SJSA1 (cell line): ENCODE results near the gene ATXN7L3B. TPM values are rescaled to one million over a fixed set of nuclear protein-coding genes. Genes with fewer than 3 reads are reported as not detected.

Source experiments
- DNase-seq, 2 experiments: peaks; one replicate each; pipeline ENCODE4 v3.0.0-alpha.2; 2015 to 2020; ENCODE audit warnings: low spot score in 2 of 2, low read depth in 1 of 2
- H3K27ac ChIP-seq: fragments of 250-450 bp; sonication (Bioruptor Pico); 2 replicates; pipeline ENCODE4 v1.5.1; 2020; ENCODE audit warnings: mild to moderate bottlenecking, moderate library complexity
- H3K27me3 ChIP-seq: fragments of 250-450 bp; sonication (Bioruptor Pico); replicated peaks from 2 replicates; pipeline ENCODE4 v1.5.1; 2020; ENCODE audit warnings: mild to moderate bottlenecking, moderate library complexity
- H3K36me3 ChIP-seq: fragments of 250-450 bp; sonication (Bioruptor Pico); 2 replicates; pipeline ENCODE4 v1.5.1; 2020; ENCODE audit warnings: mild to moderate bottlenecking
- H3K4me1 ChIP-seq: fragments of 250-450 bp; sonication (Bioruptor Pico); replicated peaks from 2 replicates; pipeline ENCODE4 v1.6.1; 2021; ENCODE audit warnings: mild to moderate bottlenecking
- H3K4me3 ChIP-seq: fragments of 250-450 bp; sonication (Bioruptor Pico); 2 replicates; pipeline ENCODE4 v1.5.1; 2020; ENCODE audit warnings: mild to moderate bottlenecking
- H3K9me3 ChIP-seq: fragments of 250-450 bp; sonication (Bioruptor Pico); replicated peaks from 2 replicates; pipeline ENCODE4 v1.5.1; 2020; ENCODE audit warnings: mild to moderate bottlenecking
- total RNA-seq: library from RNA; depleted of rRNA; stranded (reverse); fragments of >200 nt; shearing (Covaris generic); gene quantifications from 2 replicates; pipeline ENCODE4 v1.2.3, GENCODE V29; 2014

Gene ATXN7L3B
- total RNA-seq, 1 experiment from 2014 or later: 21.0 TPM

- DNase-seq: no peak
- Histone ChIP-seq H3K36me3 (peaks cover 26% of the 10 kb centered on the region), H3K4me3 (no peak overlapping the region), H3K27ac (no peak overlapping the region), H3K4me1 (peaks cover 17% of the 10 kb centered on the region), H3K27me3 (peaks cover 4% of the 10 kb centered on the region; the same call in 1 of the 2 replicates), H3K9me3 (no peaks in the 10 kb centered on the region)
These were observed 2.1 kb upstream of the ATXN7L3B start for GRCh38 chr12:74535536-74535935.

- no peaks in the 10 kb centered on the region for H3K9me3 ChIP-seq
- peak overlapping the region; percentile 90 for H3K27ac ChIP-seq
- H3K4me3 ChIP-seq: peak overlapping the region; percentile 61
These were observed 419 bp upstream of the ATXN7L3B start for GRCh38 chr12:74537126-74537706.

GRCh38 chr12:74538491-74539258 lies 1.0 kb downstream of the ATXN7L3B start:
- H3K4me1 ChIP-seq: peaks cover 17% of the 10 kb centered on the region
- H3K27me3 ChIP-seq: no peaks in the 10 kb centered on the region
- peak in 1 of 2 experiments; percentile 15 for DNase-seq
- peak overlapping the region; percentile 90 for H3K27ac ChIP-seq
- H3K9me3 ChIP-seq: no peaks in the 10 kb centered on the region
- peak overlapping the region; percentile 61 for H3K4me3 ChIP-seq
- peaks cover 47% of the 10 kb centered on the region for H3K36me3 ChIP-seq

More at GRCh38 chr12:74537126-74537706, 419 bp upstream of the ATXN7L3B start:
- Histone ChIP-seq H3K36me3 (peaks cover 42% of the 10 kb centered on the region), H3K4me1 (peaks cover 17% of the 10 kb centered on the region), H3K27me3 (no peaks in the 10 kb centered on the region; the same call in 1 of the 2 replicates)
- no peak for DNase-seq

- Histone ChIP-seq H3K4me1 (peaks cover 17% of the 10 kb centered on the region), H3K9me3 (no peaks in the 10 kb centered on the region), H3K36me3 (peaks cover 47% of the 10 kb centered on the region), H3K4me3 (peak overlapping the region; percentile 61), H3K27me3 (no peaks in the 10 kb centered on the region), H3K27ac (no peak overlapping the region)
- no peak for DNase-seq
These were observed 1.6 kb downstream of the ATXN7L3B start for GRCh38 chr12:74539261-74539660.

GRCh38 chr12:74539765-74540526 lies 2.3 kb downstream of the ATXN7L3B start:
- Histone ChIP-seq H3K4me1 (peaks cover 17% of the 10 kb centered on the region), H3K27me3 (no peaks in the 10 kb centered on the region), H3K9me3 (no peaks in the 10 kb centered on the region), H3K4me3 (no peak overlapping the region), H3K36me3 (peaks cover 47% of the 10 kb centered on the region), H3K27ac (no peak overlapping the region)
- no peak for DNase-seq

GRCh38 chr12:74541074-74541473 lies 3.4 kb downstream of the ATXN7L3B start:
- Histone ChIP-seq H3K27me3 (no peaks in the 10 kb centered on the region), H3K27ac (no peak overlapping the region), H3K9me3 (no peaks in the 10 kb centered on the region), H3K36me3 (peaks cover 47% of the 10 kb centered on the region), H3K4me3 (no peak overlapping the region), H3K4me1 (peaks cover 17% of the 10 kb centered on the region)
- no peak for DNase-seq

GRCh38 chr12:74547249-74547648 lies 9.6 kb downstream of the ATXN7L3B start:
- DNase-seq: no peak
- Histone ChIP-seq H3K4me1 (no peaks in the 10 kb centered on the region), H3K27ac (no peak overlapping the region), H3K36me3 (0 out of 2 replicates have a peak, but pooled peaks cover 5% of the 10 kb centered on the region), H3K4me3 (no peak overlapping the region), H3K9me3 (no peaks in the 10 kb centered on the region), H3K27me3 (no peaks in the 10 kb centered on the region)

GRCh38 chr12:74551291-74551690 lies 13.7 kb downstream of the ATXN7L3B start:
- Histone ChIP-seq H3K27me3 (no peaks in the 10 kb centered on the region), H3K36me3 (no peaks in the 10 kb centered on the region), H3K9me3 (no peaks in the 10 kb centered on the region), H3K4me1 (no peaks in the 10 kb centered on the region), H3K4me3 (no peak overlapping the region), H3K27ac (no peak overlapping the region)
- DNase-seq: no peak

GRCh38 chr12:74552201-74552600 lies 14.6 kb downstream of the ATXN7L3B start:
- H3K4me1 ChIP-seq: no peaks in the 10 kb centered on the region
- no peaks in the 10 kb centered on the region for H3K36me3 ChIP-seq
- DNase-seq: no peak
- no peaks in the 10 kb centered on the region for H3K27me3 ChIP-seq
- no peak overlapping the region for H3K4me3 ChIP-seq
- H3K27ac ChIP-seq: no peak overlapping the region
- H3K9me3 ChIP-seq: no peaks in the 10 kb centered on the region

GRCh38 chr12:74559728-74560127 lies 22.1 kb downstream of the ATXN7L3B start:
- no peak for DNase-seq
- Histone ChIP-seq H3K9me3 (no peaks in the 10 kb centered on the region), H3K27me3 (no peaks in the 10 kb centered on the region), H3K4me1 (no peaks in the 10 kb centered on the region), H3K27ac (no peak overlapping the region), H3K4me3 (no peak overlapping the region), H3K36me3 (no peaks in the 10 kb centered on the region)

GRCh38 chr12:74563927-74564326 lies 26.3 kb downstream of the ATXN7L3B start:
- Histone ChIP-seq H3K4me3 (no peak overlapping the region), H3K4me1 (no peaks in the 10 kb centered on the region), H3K9me3 (no peaks in the 10 kb centered on the region), H3K36me3 (no peaks in the 10 kb centered on the region), H3K27ac (no peak overlapping the region), H3K27me3 (no peaks in the 10 kb centered on the region)
- DNase-seq: no peak

GRCh38 chr12:74578486-74578885 lies 40.9 kb downstream of the ATXN7L3B start:
- H3K9me3 ChIP-seq: no peaks in the 10 kb centered on the region
- H3K4me1 ChIP-seq: no peaks in the 10 kb centered on the region
- DNase-seq: no peak
- no peaks in the 10 kb centered on the region for H3K36me3 ChIP-seq
- no peak overlapping the region for H3K27ac ChIP-seq
- H3K27me3 ChIP-seq: no peaks in the 10 kb centered on the region
- no peak overlapping the region for H3K4me3 ChIP-seq

GRCh38 chr12:74579446-74579845 lies 41.8 kb downstream of the ATXN7L3B start:
- no peak for DNase-seq
- H3K27ac ChIP-seq: no peak overlapping the region
- H3K4me1 ChIP-seq: no peaks in the 10 kb centered on the region
- no peaks in the 10 kb centered on the region for H3K9me3 ChIP-seq
- H3K36me3 ChIP-seq: no peaks in the 10 kb centered on the region
- no peaks in the 10 kb centered on the region for H3K27me3 ChIP-seq
- H3K4me3 ChIP-seq: no peak overlapping the region

- DNase-seq: no peak
- Histone ChIP-seq H3K4me3 (no peak overlapping the region), H3K27ac (no peak overlapping the region), H3K27me3 (no peaks in the 10 kb centered on the region), H3K4me1 (no peaks in the 10 kb centered on the region), H3K36me3 (no peaks in the 10 kb centered on the region), H3K9me3 (no peaks in the 10 kb centered on the region)
These were observed 42.3 kb downstream of the ATXN7L3B start for GRCh38 chr12:74579981-74580380.
